ENCODE data around the gene FEZ2. TPM values are rescaled to one million over a fixed set of nuclear protein-coding genes. Genes with fewer than 3 reads are reported as not detected.

The FEZ2 gene
- polyA plus RNA-seq, 2 of the 4 experiments (the other 2 are of a cell fraction): 52.5 to 124 TPM

GRCh38 chr2:36626756-36627155, 28.8 kb upstream of the FEZ2 start (continued):
- TF ChIP-seq RNF2 (IDR thresholded peaks at IDR 0.05; ENCODE audit: borderline replicate concordance, low read depth): no peak
- TF ChIP-seq HOXB13 (CRISPR knock-in tag; IDR thresholded peaks at IDR 0.05; ENCODE audit: low read depth): no peak
- TF ChIP-seq KDM1A (IDR thresholded peaks at IDR 0.05; ENCODE audit: low read depth): no peak
- no peak for TF ChIP-seq CBX2 (IDR thresholded peaks at IDR 0.05; ENCODE audit: borderline replicate concordance, low read depth)
- no peak for TF ChIP-seq CHD4 (IDR thresholded peaks at IDR 0.05; ENCODE audit: borderline replicate concordance)

- POLR2A ChIA-PET: no interaction called here
- WGBS (ENCODE audit: missing lambda C conversion rate): 84% methylated on average over 3 of the region's 3 CpGs
These were observed 28.1 kb upstream of the FEZ2 start for GRCh38 chr2:36626071-36626470.

GRCh38 chr2:36625304-36625703, 27.3 kb upstream of the FEZ2 start:
- no peak overlapping the region for H3K27ac ChIP-seq
- 42% methylated on average over 2 of the region's 2 CpGs for WGBS (ENCODE audit: missing lambda C conversion rate)
- POLR2A ChIA-PET: no interaction called here
- FAIRE-seq (no peak), ATAC-seq (no peak), DNase-seq (ENCODE audit: low read depth in 1 of 2, low spot score in 1 of 2) (peak in 1 of 2 experiments; percentile 31)
- H3K4me3 ChIP-seq: no peak overlapping the region
- no peak for TF ChIP-seq BHLHE40 (IDR thresholded peaks at IDR 0.05; ENCODE audit: low read depth, low read length)
- no peak for TF ChIP-seq CHD2 (IDR thresholded peaks at IDR 0.05; ENCODE audit: low read length, partially characterized antibody)
- TF ChIP-seq HES2 (IDR thresholded peaks at IDR 0.05): peak; percentile 22; the same call in 1 of the 2 replicates
- peak; percentile 52 to 87; a peak in 3 of 4 replicates for TF ChIP-seq CEBPB (IDR thresholded peaks at IDR 0.05)
- H3K4me2 ChIP-seq: no peak overlapping the region
- CTCF ChIA-PET: interaction anchor here (1.1 kb wide), 1 partner anchor 39 kb away, joined by 3 read pairs; no protein-coding TSS in a partner anchor
- peaks cover 24% of the 10 kb centered on the region for H3K9me3 ChIP-seq
- no peaks in the 10 kb centered on the region for H3K4me1 ChIP-seq

More at GRCh38 chr2:36626071-36626470, 28.1 kb upstream of the FEZ2 start:
- Histone ChIP-seq H3K4me3 (no peak overlapping the region), H3K4me1 (no peaks in the 10 kb centered on the region), H3K4me2 (no peak overlapping the region), H3K9me3 (peaks cover 24% of the 10 kb centered on the region), H3K27ac (no peak overlapping the region)
- FAIRE-seq (no peak), DNase-seq (ENCODE audit: low read depth in 1 of 2, low spot score in 1 of 2) (no peak), ATAC-seq (no peak)
- no peak for TF ChIP-seq EHMT2 (IDR thresholded peaks at IDR 0.05; ENCODE audit: low read depth)
- TF ChIP-seq USF2 (IDR thresholded peaks at IDR 0.05): no peak
- TF ChIP-seq FOSB (CRISPR knock-in tag; IDR thresholded peaks at IDR 0.05): no peak
- TF ChIP-seq MAFK (IDR thresholded peaks at IDR 0.05; ENCODE audit: partially characterized antibody): no peak
- TF ChIP-seq ATOH8 (CRISPR knock-in tag; IDR thresholded peaks at IDR 0.05; ENCODE audit: low read depth): no peak
- no peak for TF ChIP-seq KDM1A (IDR thresholded peaks at IDR 0.05; ENCODE audit: low read depth)
- TF ChIP-seq TP53 (CRISPR knock-in tag; IDR thresholded peaks at IDR 0.05): no peak
- no peak for TF ChIP-seq GATA3 (IDR thresholded peaks at IDR 0.05; ENCODE audit: borderline replicate concordance)
- no peak for TF ChIP-seq CHD4 (IDR thresholded peaks at IDR 0.05; ENCODE audit: borderline replicate concordance)
- no peak for TF ChIP-seq EHF (CRISPR knock-in tag; IDR thresholded peaks at IDR 0.05)
- TF ChIP-seq RNF2 (IDR thresholded peaks at IDR 0.05; ENCODE audit: borderline replicate concordance, low read depth): no peak
- TF ChIP-seq NPAS2 (CRISPR knock-in tag; IDR thresholded peaks at IDR 0.05; ENCODE audit: borderline replicate concordance): no peak
- no peak for TF ChIP-seq KDM5A (IDR thresholded peaks at IDR 0.05)
- TF ChIP-seq HEYL (CRISPR knock-in tag; IDR thresholded peaks at IDR 0.05): no peak
- TF ChIP-seq HMGXB4 (CRISPR knock-in tag; IDR thresholded peaks at IDR 0.05; ENCODE audit: borderline replicate concordance): no peak
- TF ChIP-seq HOXB13 (CRISPR knock-in tag; IDR thresholded peaks at IDR 0.05; ENCODE audit: low read depth): no peak
- CTCF ChIA-PET: interaction anchor here (1.0 kb wide), 1 partner anchor 13 kb away, joined by 5 read pairs; no protein-coding TSS in a partner anchor

Measured in A549 (cell line).